Measurements from ENCODE around the gene SDHB. TPM values are rescaled to one million over a fixed set of nuclear protein-coding genes. Genes with fewer than 3 reads are reported as not detected.

The SDHB gene
- total RNA-seq, 1 donor from 2014 or later, result 79.3 TPM

GRCh38 chr1:17012775-17013490 lies 40.9 kb downstream of the SDHB start:
- intact Hi-C loops (cut with DNase I), result no loop called here
- no peak for ATAC-seq
- H3K4me3 ChIP-seq, result no peak overlapping the region

GRCh38 chr1:17011439-17012307 lies 42.2 kb downstream of the SDHB start, which contains the start of gene ATP13A2:
Gene ATP13A2, minus strand, starts transcription at chr1:17011928. Its CDS starts 190 bp downstream, at chr1:17011738.
- H3K9me3 ChIP-seq, result no peaks in the 10 kb centered on the region
- H3K36me3 ChIP-seq, result no peaks in the 10 kb centered on the region
- intact Hi-C loops (cut with DNase I), result no loop called here
- ATAC-seq (peak; percentile 95), DNase-seq (peak; percentile 92)
- peaks cover 27% of the 10 kb centered on the region for H3K4me1 ChIP-seq
- H3K27me3 ChIP-seq, result no peaks in the 10 kb centered on the region
- H3K27ac ChIP-seq, result peak within 1 kb of the TSS; percentile 42
- TF ChIP-seq CTCF (IDR thresholded peaks at IDR 0.05), result no peak
- peak within 1 kb of the TSS; percentile 83 for H3K4me3 ChIP-seq

More at GRCh38 chr1:17012775-17013490, 40.9 kb downstream of the SDHB start:
- peaks cover 27% of the 10 kb centered on the region for H3K4me1 ChIP-seq
- peak; percentile 40 for DNase-seq
- peaks cover 4% of the 10 kb centered on the region for H3K36me3 ChIP-seq
- no peaks in the 10 kb centered on the region for H3K9me3 ChIP-seq
- H3K27me3 ChIP-seq, result no peaks in the 10 kb centered on the region
- no peak overlapping the region for H3K27ac ChIP-seq
- TF ChIP-seq CTCF (IDR thresholded peaks at IDR 0.05), result no peak

GRCh38 chr1:17011092-17011438 lies 42.8 kb downstream of the SDHB start:
- DNase-seq (no peak), ATAC-seq (no peak)
- peak overlapping the region; percentile 83 for H3K4me3 ChIP-seq
- no peaks in the 10 kb centered on the region for H3K27me3 ChIP-seq
- peak overlapping the region; percentile 42 for H3K27ac ChIP-seq
- H3K9me3 ChIP-seq, result no peaks in the 10 kb centered on the region
- intact Hi-C loops (cut with DNase I), result no loop called here
- TF ChIP-seq CTCF (IDR thresholded peaks at IDR 0.05), result no peak
- peaks cover 27% of the 10 kb centered on the region for H3K4me1 ChIP-seq
- H3K36me3 ChIP-seq, result no peaks in the 10 kb centered on the region

- no peak for DNase-seq
- Histone ChIP-seq H3K9me3 (no peaks in the 10 kb centered on the region), H3K36me3 (peaks cover 7% of the 10 kb centered on the region), H3K27me3 (no peaks in the 10 kb centered on the region), H3K4me3 (no peak overlapping the region), H3K27ac (no peak overlapping the region), H3K4me1 (peaks cover 27% of the 10 kb centered on the region)
- ATAC-seq, result peak; percentile 39
- intact Hi-C loops (cut with DNase I), result no loop called here
- no peak for TF ChIP-seq CTCF (IDR thresholded peaks at IDR 0.05)
Measured at GRCh38 chr1:17009706-17010105, 44.1 kb downstream of the SDHB start.

GRCh38 chr1:17008208-17008855 lies 45.5 kb downstream of the SDHB start:
- H3K4me1 ChIP-seq, result peaks cover 27% of the 10 kb centered on the region
- TF ChIP-seq CTCF (IDR thresholded peaks at IDR 0.05), result no peak
- no peak overlapping the region for H3K4me3 ChIP-seq
- intact Hi-C loops (cut with DNase I), result no loop called here
- no peaks in the 10 kb centered on the region for H3K27me3 ChIP-seq
- no peak overlapping the region for H3K27ac ChIP-seq
- ATAC-seq (no peak), DNase-seq (no peak)
- H3K36me3 ChIP-seq, result peaks cover 18% of the 10 kb centered on the region
- no peaks in the 10 kb centered on the region for H3K9me3 ChIP-seq
